NCI-H748 (cell line): Measurements from ENCODE around the gene KCNA5.

Source experiments
- DNase-seq: peaks from one replicate; lab custom pipeline; 2025; ENCODE audit not compliant: unreplicated experiment; lab: John Stamatoyannopoulos, UW

KCNA5 gene

GRCh38 chr12:5027046-5027821 is 16.4 kb upstream of the KCNA5 start:
- DNase-seq = no peak

GRCh38 chr12:5030066-5030465 is 13.6 kb upstream of the KCNA5 start:
- no peak for DNase-seq

- DNase-seq = no peak
These were observed 12.4 kb upstream of the KCNA5 start for GRCh38 chr12:5031242-5031641.

- DNase-seq = no peak
These were observed 11.7 kb upstream of the KCNA5 start for GRCh38 chr12:5031958-5032357.

- DNase-seq = no peak
These were observed 10.9 kb upstream of the KCNA5 start for GRCh38 chr12:5032821-5033220.

GRCh38 chr12:5033883-5034282 is 9.8 kb upstream of the KCNA5 start:
- no peak for DNase-seq

GRCh38 chr12:5034603-5035002 is 9.1 kb upstream of the KCNA5 start:
- no peak for DNase-seq

GRCh38 chr12:5035618-5036017 is 8.1 kb upstream of the KCNA5 start:
- no peak for DNase-seq

- DNase-seq = no peak
These were observed 7.6 kb upstream of the KCNA5 start for GRCh38 chr12:5036031-5036430.

GRCh38 chr12:5037795-5038357 is 5.8 kb upstream of the KCNA5 start:
- DNase-seq = no peak

GRCh38 chr12:5038781-5039311 is 4.8 kb upstream of the KCNA5 start:
- no peak for DNase-seq

- no peak for DNase-seq
These were observed 3.9 kb upstream of the KCNA5 start for GRCh38 chr12:5039815-5040214.

GRCh38 chr12:5040368-5040767 is 3.3 kb upstream of the KCNA5 start:
- DNase-seq = no peak

- no peak for DNase-seq
These were observed 979 bp downstream of the KCNA5 start for GRCh38 chr12:5044420-5045295.

- no peak for DNase-seq
These were observed 3.4 kb downstream of the KCNA5 start for GRCh38 chr12:5047094-5047493.

- no peak for DNase-seq
These were observed 4.0 kb downstream of the KCNA5 start for GRCh38 chr12:5047729-5048128.

GRCh38 chr12:5050542-5050941 is 6.9 kb downstream of the KCNA5 start:
- no peak for DNase-seq

- no peak for DNase-seq
These were observed 7.7 kb downstream of the KCNA5 start for GRCh38 chr12:5051334-5051733.

- no peak for DNase-seq
These were observed 8.2 kb downstream of the KCNA5 start for GRCh38 chr12:5051913-5052312.

- no peak for DNase-seq
These were observed 8.7 kb downstream of the KCNA5 start for GRCh38 chr12:5052348-5052747.

GRCh38 chr12:5059358-5059757 is 15.7 kb downstream of the KCNA5 start:
- no peak for DNase-seq

- no peak for DNase-seq
These were observed 17.3 kb downstream of the KCNA5 start for GRCh38 chr12:5060958-5061357.
